Activated B cell treated with CpG ODN at 0.5 μM for 24 hours (primary cell): ENCODE results near the gene BCL2A1. TPM values are rescaled to one million over a fixed set of nuclear protein-coding genes. Genes with fewer than 3 reads are reported as not detected.

ENCODE experiments used
- ATAC-seq: fragments of 200-7000 bp; cut with Tn5 transposase; one replicate; pipeline ENCODE4 v1.10.0; 2021; ENCODE audit warnings: low read depth, mild to moderate bottlenecking, moderate library complexity
- CTCF ChIA-PET: fragments of 350-600 bp; sonication (Branson Sonifier 250); formaldehyde crosslinking; loops from one replicate; lab custom pipeline; 2021; ENCODE audit warnings: antibody characterized with exemption; lab: Charles Lee
- POLR2A ChIA-PET: fragments of 350-600 bp; sonication (Branson Sonifier 250); formaldehyde crosslinking; loops from one replicate; lab custom pipeline; 2021; ENCODE audit warnings: antibody characterized with exemption; lab: Charles Lee
- DNase-seq: peaks from one replicate; pipeline ENCODE4 v3.0.0; 2022
- H3K27ac Mint-ChIP-seq: one replicate; pipeline ENCODE4 v1.8.0; 2020; ENCODE audit warnings: mixed read lengths
- H3K27me3 Mint-ChIP-seq: one replicate; pipeline ENCODE4 v1.8.0; 2021; ENCODE audit warnings: mixed read lengths
- H3K36me3 Mint-ChIP-seq: one replicate; pipeline ENCODE4 v1.8.0; 2021; ENCODE audit warnings: low read depth, mixed read lengths
- H3K4me1 Mint-ChIP-seq: one replicate; pipeline ENCODE4 v1.8.0; 2021; ENCODE audit warnings: mixed read lengths
- H3K4me3 Mint-ChIP-seq: one replicate; pipeline ENCODE4 v1.8.0; 2020; ENCODE audit warnings: mild to moderate bottlenecking, mixed read lengths
- H3K9me3 Mint-ChIP-seq: one replicate; pipeline ENCODE4 v1.8.0; 2020; ENCODE audit warnings: mixed read lengths
- CTCF ChIP-seq: fragments of 200-600 bp; IDR thresholded peaks from one replicate; pipeline ENCODE4 v1.8.0; 2022; ENCODE audit warnings: antibody characterized with exemption, mild to moderate bottlenecking
- intact Hi-C: fragments of 100-400 bp; cut with micrococcal nuclease; formaldehyde crosslinking; loops from one replicate; pipeline ENCODE4 v1.15.1; 2024
- total RNA-seq: library from RNA; stranded (reverse); gene quantifications from 2 replicates; pipeline ENCODE4 v1.2.3, GENCODE V29; 2022

The BCL2A1 gene
- total RNA-seq, 1 donor from 2014 or later, result 181 TPM

DNA sequence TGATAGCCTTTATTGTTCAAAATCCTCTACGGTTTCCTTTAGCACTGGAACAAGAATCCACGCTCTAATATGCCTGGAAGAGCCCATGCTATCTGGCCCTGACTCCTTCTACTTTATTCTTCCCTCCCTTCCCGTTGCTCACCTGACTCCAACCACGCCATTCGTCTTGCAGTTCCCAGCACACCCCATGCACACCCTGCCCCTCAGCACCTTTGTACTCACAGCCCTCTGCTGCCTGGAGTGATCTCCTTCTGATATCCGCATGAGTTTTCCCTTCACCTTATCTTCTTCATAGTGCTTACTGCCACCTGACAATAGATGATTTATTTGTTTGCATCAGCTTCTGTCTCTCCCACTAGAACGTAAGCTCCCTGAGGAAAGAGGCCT lies 16.6 kb upstream of the BCL2A1 start:
- Mint-ChIP-seq H3K27me3 (no peaks in the 10 kb centered on the region), H3K27ac (no peak overlapping the region), H3K4me3 (no peak overlapping the region), H3K9me3 (no peaks in the 10 kb centered on the region), H3K36me3 (peaks cover 3% of the 10 kb centered on the region), H3K4me1 (peaks cover 32% of the 10 kb centered on the region)
- DNase-seq (no peak), ATAC-seq (no peak)
- CTCF ChIA-PET, result interaction anchor here (0.5 to 0.6 kb wide), 2 partner anchors 9 to 66 kb away, joined by 3 read pairs; no protein-coding TSS in a partner anchor
- intact Hi-C loops, result no loop called here
- TF ChIP-seq CTCF, result no peak
- POLR2A ChIA-PET, result no interaction called here

DNA sequence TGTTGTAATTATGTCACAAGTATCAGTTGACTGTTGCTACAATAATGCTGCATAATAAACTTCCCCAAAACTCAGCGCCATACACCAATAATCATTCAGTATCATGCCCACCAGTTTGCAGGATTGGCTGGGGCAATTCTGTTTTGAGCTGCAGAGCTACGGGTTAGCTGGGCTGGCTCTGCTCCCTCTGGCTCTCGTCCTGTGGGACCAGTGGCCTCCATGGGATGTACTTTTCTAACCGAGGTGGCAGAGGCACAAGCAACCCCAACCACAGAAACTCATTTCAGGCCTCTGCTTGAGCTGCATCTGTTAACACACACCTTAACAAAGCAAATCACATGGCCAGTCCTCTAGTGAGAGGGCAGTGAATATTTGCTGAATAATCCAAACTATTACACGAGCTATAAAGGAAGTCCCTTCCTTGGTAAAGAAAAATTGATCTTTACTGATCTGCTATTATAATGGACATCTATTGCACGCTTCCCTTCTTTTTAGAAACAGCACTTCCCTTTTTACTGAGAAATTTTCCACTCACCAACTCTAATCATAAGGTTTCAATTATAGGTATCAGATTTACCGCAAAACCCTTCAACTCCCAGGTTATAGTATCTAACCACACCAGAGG lies 10.9 kb upstream of the BCL2A1 start:
- peak overlapping the region; percentile 73 for H3K27ac Mint-ChIP-seq
- H3K4me1 Mint-ChIP-seq, result peaks cover 62% of the 10 kb centered on the region
- H3K36me3 Mint-ChIP-seq, result no peaks in the 10 kb centered on the region
- H3K9me3 Mint-ChIP-seq, result no peaks in the 10 kb centered on the region
- DNase-seq (no peak), ATAC-seq (peak; percentile 2)
- intact Hi-C loops, result loop anchor here (1.0 kb wide), 1 partner anchor 77 kb away; the partner anchor contains the start of gene ZFAND6
- H3K4me3 Mint-ChIP-seq, result peak overlapping the region; percentile 44
- ChIA-PET CTCF (interaction anchor here (0.9 to 2.2 kb wide), 3 partner anchors 11 to 191 kb away, joined by 4 to 9 read pairs (median 5); no protein-coding TSS in a partner anchor), POLR2A (interaction anchor here (0.6 to 1.8 kb wide), 8 partner anchors 9 to 138 kb away, joined by 3 to 8 read pairs (median 4); partner anchors contain the start of gene BCL2A1)
- H3K27me3 Mint-ChIP-seq, result no peaks in the 10 kb centered on the region
- TF ChIP-seq CTCF, result no peak

GRCh38 chr15:79978655-79979514 lies 7.9 kb upstream of the BCL2A1 start:
- ATAC-seq, result peak; percentile 64
- DNase-seq, result peak; percentile 28
- no peak for TF ChIP-seq CTCF
- Mint-ChIP-seq H3K36me3 (no peaks in the 10 kb centered on the region), H3K9me3 (no peaks in the 10 kb centered on the region), H3K4me1 (peaks cover 78% of the 10 kb centered on the region), H3K4me3 (peak overlapping the region; percentile 83), H3K27ac (peak overlapping the region; percentile 94), H3K27me3 (no peaks in the 10 kb centered on the region)
- intact Hi-C loops, result loop anchor here (1.0 to 10.0 kb wide), 9 partner anchors 8 to 1316 kb away; partner anchors contain the start of genes BCL2A1, MTHFS, TMED3 and ZFAND6
- ChIA-PET POLR2A (interaction anchor here (0.6 to 3.6 kb wide), 19 partner anchors 10 to 124 kb away, joined by 3 to 66 read pairs (median 4); partner anchors contain the start of genes BCL2A1, MTHFS and ZFAND6), CTCF (interaction anchor here (0.8 to 3.6 kb wide), 6 partner anchors 11 to 641 kb away, joined by 3 to 22 read pairs (median 4); no protein-coding TSS in a partner anchor)

DNA sequence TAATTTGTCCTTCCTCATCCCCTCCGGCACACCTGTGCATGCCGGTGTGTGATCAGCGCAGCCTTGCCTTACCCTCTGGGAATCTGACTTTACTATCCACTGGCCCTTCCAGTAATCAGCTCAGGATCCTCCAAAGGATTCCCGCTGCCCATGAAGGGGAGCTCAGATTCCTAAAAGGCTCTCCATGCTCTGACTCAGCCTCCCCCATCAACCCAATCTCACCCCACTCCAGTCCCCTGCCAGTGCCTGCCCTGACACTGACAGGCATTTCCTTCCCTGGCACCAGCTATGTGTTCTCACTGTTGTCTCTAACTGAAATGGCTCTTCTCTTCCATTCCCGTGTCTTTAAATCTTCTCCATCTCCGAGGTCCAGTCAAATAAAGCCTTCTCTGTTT lies 7.3 kb upstream of the BCL2A1 start:
- DNase-seq, result no peak
- ATAC-seq, result no peak
- Mint-ChIP-seq H3K27me3 (no peaks in the 10 kb centered on the region), H3K4me1 (peaks cover 79% of the 10 kb centered on the region), H3K9me3 (no peaks in the 10 kb centered on the region), H3K27ac (peak overlapping the region; percentile 94), H3K36me3 (no peaks in the 10 kb centered on the region), H3K4me3 (peak overlapping the region; percentile 83)
- ChIA-PET CTCF (interaction anchor here (0.8 to 3.6 kb wide), 6 partner anchors 11 to 641 kb away, joined by 3 to 22 read pairs (median 4); no protein-coding TSS in a partner anchor), POLR2A (interaction anchor here (0.6 to 3.6 kb wide), 15 partner anchors 9 to 123 kb away, joined by 3 to 66 read pairs (median 6); partner anchors contain the start of genes BCL2A1, MTHFS and ZFAND6)
- no peak for TF ChIP-seq CTCF
- intact Hi-C loops, result loop anchor here (1.0 to 10.0 kb wide), 6 partner anchors 16 to 1317 kb away; partner anchors contain the start of genes TMED3 and ZFAND6
